Liver (tissue), 9 donors: ENCODE results near the gene CWC27. TPM values are rescaled to one million over a fixed set of nuclear protein-coding genes. Genes with fewer than 3 reads are reported as not detected.

Experiments
- DNase-seq: peaks from one replicate; pipeline ENCODE4 v3.0.0-alpha.2; 2017; ENCODE audit warnings: low spot score
- H3K27ac ChIP-seq, 2 donors: one replicate each; pipeline ENCODE4 v1.7.0; 2013; ENCODE audit warnings: inconsistent platforms in 2 of 2, low read length in 2 of 2, control low read depth in 1 of 2, low read depth in 1 of 2, mild to moderate bottlenecking in 1 of 2
- H3K27me3 ChIP-seq, 4 donors: one replicate each; pipeline versions ENCODE4 v1.6.1 to v1.7.0; 2013; ENCODE audit warnings: low read length in 3 of 4, inconsistent platforms in 1 of 4, mild to moderate bottlenecking in 1 of 4, moderate library complexity in 1 of 4; ENCODE audit not compliant: control insufficient read depth in 4 of 4, insufficient read depth in 4 of 4
- H3K36me3 ChIP-seq, 4 donors: one replicate each; pipeline versions ENCODE4 v1.6.1 to v1.7.0; 2013; ENCODE audit warnings: low read length in 3 of 4, mild to moderate bottlenecking in 3 of 4, low read depth in 1 of 4, moderate library complexity in 1 of 4; ENCODE audit not compliant: control insufficient read depth in 4 of 4, insufficient read depth in 3 of 4
- H3K4me1 ChIP-seq, 4 donors: one replicate each; pipeline versions ENCODE4 v1.6.1 to v1.7.0; 2013; ENCODE audit warnings: low read length in 3 of 4, mild to moderate bottlenecking in 3 of 4, moderate library complexity in 1 of 4; ENCODE audit not compliant: control insufficient read depth in 4 of 4, insufficient read depth in 4 of 4
- H3K4me3 ChIP-seq, 3 donors: one replicate each; pipeline versions ENCODE4 v1.6.1 to v1.7.0; 2013; ENCODE audit warnings: low read length in 3 of 3, control low read depth in 1 of 3, low read depth in 1 of 3, mild to moderate bottlenecking in 1 of 3
- H3K9ac ChIP-seq, 2 donors: one replicate each; pipeline ENCODE4 v1.7.0; 2013; ENCODE audit warnings: low read length in 2 of 2, mild to moderate bottlenecking in 2 of 2, moderate library complexity in 2 of 2, control low read depth in 1 of 2, low read depth in 1 of 2
- H3K9me3 ChIP-seq, 4 donors: one replicate each; pipeline versions ENCODE4 v1.6.1 to v1.7.0; 2013; ENCODE audit warnings: low read length in 3 of 4; ENCODE audit not compliant: control insufficient read depth in 4 of 4
- ATF3 ChIP-seq: IDR thresholded peaks from 2 replicates; pipeline ENCODE4 v1.6.1; 2016; ENCODE audit warnings: antibody characterized with exemption
- CTCF ChIP-seq: fragments of 150-350 bp; IDR thresholded peaks from 2 replicates; pipeline ENCODE4 v1.5.1; 2017; ENCODE audit warnings: improper control_type of control experiment, low read depth, low read length; ENCODE audit not compliant: missing input control
- EGR1 ChIP-seq, 2 donors: IDR thresholded peaks; 2 replicates each; pipeline ENCODE4 v1.6.1; 2016 to 2018; ENCODE audit warnings: antibody characterized with exemption in 2 of 2, low read depth in 2 of 2
- FOXA1 ChIP-seq: IDR thresholded peaks from 2 replicates; pipeline ENCODE4 v1.6.1; 2016; ENCODE audit warnings: antibody characterized with exemption
- FOXA2 ChIP-seq: IDR thresholded peaks from 2 replicates; pipeline ENCODE4 v1.6.1; 2016; ENCODE audit warnings: antibody characterized with exemption
- GABPA ChIP-seq, 2 donors: IDR thresholded peaks in 1 of 2; conservative IDR thresholded peaks in 1 of 2; 2 replicates each; pipeline ENCODE4 v1.6.1; 2016; ENCODE audit warnings: antibody characterized with exemption in 2 of 2, mild to moderate bottlenecking in 1 of 2, moderate library complexity in 1 of 2
- HNF4A ChIP-seq, 2 donors: conservative IDR thresholded peaks; 2 replicates each; pipeline ENCODE4 v1.6.1; 2016; ENCODE audit warnings: antibody characterized with exemption in 2 of 2, mild to moderate bottlenecking in 2 of 2
- HNF4G ChIP-seq: IDR thresholded peaks from 2 replicates; pipeline ENCODE4 v1.6.1; 2016; ENCODE audit warnings: antibody characterized with exemption
- JUND ChIP-seq, 2 donors: IDR thresholded peaks; 2 replicates each; pipeline ENCODE4 v1.6.1; 2016; ENCODE audit warnings: antibody characterized with exemption in 2 of 2
- MAX ChIP-seq: IDR thresholded peaks from 2 replicates; pipeline ENCODE4 v1.6.1; 2016; ENCODE audit warnings: antibody characterized with exemption
- NR2F2 ChIP-seq: IDR thresholded peaks from 2 replicates; pipeline ENCODE4 v1.6.1; 2016; ENCODE audit warnings: antibody characterized with exemption
- RAD21 ChIP-seq, 2 donors: IDR thresholded peaks; 2 replicates each; pipeline ENCODE4 v1.6.1; 2016; ENCODE audit warnings: antibody characterized with exemption in 2 of 2, mild to moderate bottlenecking in 2 of 2
- REST ChIP-seq: IDR thresholded peaks from 2 replicates; pipeline ENCODE4 v1.6.1; 2016; ENCODE audit warnings: antibody characterized with exemption, mild to moderate bottlenecking
- RXRA ChIP-seq, 2 donors: IDR thresholded peaks; 2 replicates each; pipeline ENCODE4 v1.6.1; 2017 to 2018; ENCODE audit warnings: antibody characterized with exemption in 2 of 2, mild to moderate bottlenecking in 1 of 2
- SP1 ChIP-seq: IDR thresholded peaks from 2 replicates; pipeline ENCODE4 v1.6.1; 2018; ENCODE audit warnings: antibody characterized with exemption, mild to moderate bottlenecking
- TAF1 ChIP-seq: conservative IDR thresholded peaks from 2 replicates; pipeline ENCODE4 v1.6.1; 2016; ENCODE audit warnings: antibody characterized with exemption, mild to moderate bottlenecking
- YY1 ChIP-seq: IDR thresholded peaks from 2 replicates; pipeline ENCODE4 v1.6.1; 2016; ENCODE audit warnings: antibody characterized with exemption, mild to moderate bottlenecking
- ZBTB33 ChIP-seq: IDR thresholded peaks from 2 replicates; pipeline ENCODE4 v1.6.1; 2016; ENCODE audit warnings: antibody characterized with exemption
- WGBS: extraction: QIAGEN DNeasy Blood & Tissue Kit; methylation state at CpG from one replicate; pipeline ENCODE4 v1.1.7; 2013; 5-methylcytosine and 5-hydroxymethylcytosine counted together
- polyA plus RNA-seq, 2 donors: library from polyadenylated mRNA; stranded (reverse) in 1 of 2; unstranded in 1 of 2; fragments of 200-250 nt in 1 of 2; fragments of >200 nt in 1 of 2; fragmentation: Nextera tagmentation in 1 of 2; extraction: Ambion mirVana in 1 of 2; gene quantifications; one replicate each; pipeline versions ENCODE4 v1.2.1 to v1.2.3, GENCODE V29; 2013 to 2015
- total RNA-seq, 2 donors: library from RNA; depleted of rRNA; stranded (reverse); fragments of >200 nt; gene quantifications; one replicate each; pipeline ENCODE4 v1.2.3, GENCODE V29; 2014
- donor health status: healthy.
- donor health status: healthy.
- donor health status: healthy.
- donor health status: healthy.
- donor health status: healthy.

Gene CWC27
- total and polyA plus RNA-seq, 4 donors, result 3.9 to 9.8 (median 6.0) TPM

- H3K27ac ChIP-seq, result no peak overlapping the region
- peaks cover 0 to 4% (median 0%) of the 10 kb centered on the region in 4 donors for H3K4me1 ChIP-seq
- no peaks in the 10 kb centered on the region for H3K36me3 ChIP-seq
- no peak overlapping the region for H3K4me3 ChIP-seq
- no peak overlapping the region for H3K9ac ChIP-seq
- DNase-seq, result no peak
- no peaks in the 10 kb centered on the region for H3K27me3 ChIP-seq
- no peaks in the 10 kb centered on the region for H3K9me3 ChIP-seq
- TF ChIP-seq ATF3 (no peak), CTCF (no peak), NR2F2 (no peak), RXRA (IDR thresholded peaks at IDR 0.05) (no peak), JUND (IDR thresholded peaks at IDR 0.05) (no peak), HNF4G (no peak)
- WGBS, result 89% methylated on average over 3 of the region's 3 CpGs
Observed at GRCh38 chr5:64758901-64759300, 9.8 kb upstream of the CWC27 start.

- Histone ChIP-seq H3K9me3 (no peaks in the 10 kb centered on the region), H3K4me3 (no peak overlapping the region), H3K9ac (no peak overlapping the region), H3K36me3 (peaks cover 0 to 3% (median 1%) of the 10 kb centered on the region in 4 donors), H3K4me1 (peaks cover 0 to 4% (median 0%) of the 10 kb centered on the region in 4 donors), H3K27ac (no peak overlapping the region), H3K27me3 (no peaks in the 10 kb centered on the region)
- DNase-seq, result no peak
- TF ChIP-seq RXRA (IDR thresholded peaks at IDR 0.05), result no peak
- TF ChIP-seq NR2F2, result no peak
- no peak for TF ChIP-seq JUND (IDR thresholded peaks at IDR 0.05)
- TF ChIP-seq ATF3, result no peak
- no peak for TF ChIP-seq HNF4A (conservative IDR thresholded peaks at IDR 0.05)
- TF ChIP-seq HNF4G, result no peak
- TF ChIP-seq REST, result no peak
- no peak for TF ChIP-seq FOXA2
- TF ChIP-seq YY1, result no peak
- TF ChIP-seq EGR1 (IDR thresholded peaks at IDR 0.05; ENCODE audit: low read depth in 2 of 2), result no peak
- TF ChIP-seq GABPA (IDR thresholded peaks at IDR 0.05 in 1 of 2, conservative IDR thresholded peaks at IDR 0.05 in 1 of 2), result no peak
- no peak for TF ChIP-seq SP1
- no peak for TF ChIP-seq CTCF
- TF ChIP-seq FOXA1, result no peak
- TF ChIP-seq ZBTB33, result no peak
- no peak for TF ChIP-seq MAX
- no peak for TF ChIP-seq RAD21 (IDR thresholded peaks at IDR 0.05)
- no peak for TF ChIP-seq TAF1
- WGBS, result 95% methylated on average over 4 of the region's 4 CpGs
Observed at GRCh38 chr5:64759960-64760660, 8.6 kb upstream of the CWC27 start.
